Stimulated activated CD4-positive, alpha-beta T cell treated with anti-CD3 and anti-CD28 coated beads, Interleukin-12 subunit alpha, Interleukin-12 subunit beta, amount 100 ng/mL, for 24 hours (primary cell): ENCODE results near the gene PLIN5.
"Not testable (repeated sequence)": the region's sequence is repeated elsewhere in the genome, so short reads cannot be mapped to it uniquely, and the experiment has no call there.

ENCODE experiments used
- DNase-seq, 2 experiments: peaks; one replicate each; pipeline ENCODE4 v3.0.0-alpha.2; 2020; ENCODE audit warnings: low read depth in 2 of 2

PLIN5 gene

DNA sequence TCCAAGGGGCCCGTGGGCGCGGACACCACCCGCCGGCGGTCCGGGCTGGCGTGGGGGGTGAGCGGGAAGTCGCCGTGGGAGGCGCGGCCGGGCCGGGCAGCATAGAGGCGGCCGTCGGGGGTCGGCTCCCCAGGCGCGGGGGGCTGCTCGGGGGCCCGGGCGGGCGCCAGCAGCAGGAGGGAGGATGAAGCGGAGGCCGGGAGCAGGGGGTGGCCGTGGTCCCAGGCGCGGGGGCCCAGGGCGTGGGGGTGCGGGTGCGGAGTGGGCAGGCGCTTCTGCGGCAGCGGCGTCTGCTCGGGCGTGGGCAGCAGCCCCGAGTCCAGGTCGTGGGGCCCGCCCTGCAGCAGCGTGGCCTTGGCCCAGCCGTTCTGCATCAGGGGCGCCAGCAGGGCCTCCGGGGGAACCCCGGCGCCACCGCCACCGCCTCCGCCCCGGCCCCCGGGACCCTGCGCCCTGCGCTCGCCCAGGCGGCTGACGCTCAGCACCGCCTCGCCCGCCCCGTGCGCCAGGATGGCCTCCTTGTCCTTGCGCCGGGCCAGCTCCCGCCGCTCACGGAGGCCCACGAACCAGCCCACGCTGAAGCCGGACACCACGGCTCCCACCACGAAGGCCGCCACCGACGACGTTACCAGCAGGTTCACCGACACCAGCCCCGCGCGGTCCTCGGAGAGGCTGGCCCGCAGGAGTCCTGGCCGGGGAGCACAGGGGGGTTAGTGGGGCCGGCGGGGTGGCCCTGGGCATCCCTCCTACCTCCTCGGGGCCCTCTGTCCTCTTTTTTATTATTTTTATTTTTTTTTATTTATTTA is 9.0 kb upstream of the PLIN5 start:
- DNase-seq, result no peak

DNA sequence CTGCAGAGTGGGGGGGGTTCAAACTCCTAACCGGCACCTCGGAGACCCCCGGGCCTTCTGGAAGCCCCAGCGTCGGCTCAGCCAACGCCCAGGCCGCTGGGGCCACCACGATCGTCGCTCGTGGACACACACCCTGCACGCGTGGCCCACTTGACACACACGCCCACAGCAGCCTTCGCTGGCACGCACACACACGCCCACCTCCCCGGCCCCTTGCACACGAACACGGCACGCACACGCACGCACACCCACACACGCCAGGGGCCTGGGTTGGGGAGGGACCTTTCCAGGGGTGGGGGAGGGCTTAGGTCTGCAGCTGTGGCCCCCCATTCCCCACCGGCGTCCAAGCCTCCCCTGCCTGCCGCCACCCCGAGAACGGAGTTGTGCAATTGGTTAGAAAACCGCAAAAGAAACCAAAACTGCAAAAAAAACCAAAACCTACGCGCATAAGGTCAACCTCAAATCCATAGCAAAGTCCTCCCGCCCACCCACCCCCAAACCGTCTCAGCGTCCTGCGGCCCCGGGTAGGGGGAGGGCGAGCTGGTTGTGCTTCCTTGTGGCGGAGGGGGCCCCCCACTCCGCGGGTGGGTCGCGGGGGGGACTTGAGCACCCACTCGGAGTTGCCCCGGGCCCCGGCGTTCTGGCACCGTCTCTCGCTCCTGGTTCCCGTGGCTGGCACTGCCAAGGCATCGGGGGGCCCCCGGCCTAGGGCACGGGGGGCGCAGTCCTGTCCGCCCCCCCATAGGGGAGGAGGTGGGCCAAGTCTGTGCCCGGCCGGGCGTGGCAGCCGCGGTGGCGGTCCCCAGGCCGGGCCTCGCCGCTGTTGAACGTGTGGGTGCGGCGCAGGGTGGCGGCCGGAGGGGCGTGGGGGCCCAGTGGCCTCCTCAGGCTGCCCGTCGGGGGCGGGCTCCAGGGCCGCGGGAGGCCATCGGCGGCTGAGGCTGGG is 8.1 kb upstream of the PLIN5 start:
- no peak for DNase-seq

DNA sequence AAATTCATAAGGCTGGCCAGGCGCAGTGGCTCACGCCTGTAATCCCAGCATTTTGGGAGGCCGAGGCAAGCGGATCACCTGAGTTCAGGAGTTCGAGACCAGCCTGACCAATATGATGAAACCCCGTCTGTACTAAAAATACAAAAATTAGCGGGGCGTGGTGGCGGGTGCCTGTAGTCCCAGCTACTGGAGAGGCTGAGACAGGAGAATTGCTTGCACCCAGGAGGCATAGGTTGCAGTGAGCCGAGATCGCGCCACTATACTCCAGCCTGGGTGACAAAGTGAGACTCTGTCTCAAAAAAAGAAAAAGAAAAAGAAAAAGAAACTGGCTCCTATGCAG is 6.8 kb upstream of the PLIN5 start:
- DNase-seq, result not testable (repeated sequence)

DNA sequence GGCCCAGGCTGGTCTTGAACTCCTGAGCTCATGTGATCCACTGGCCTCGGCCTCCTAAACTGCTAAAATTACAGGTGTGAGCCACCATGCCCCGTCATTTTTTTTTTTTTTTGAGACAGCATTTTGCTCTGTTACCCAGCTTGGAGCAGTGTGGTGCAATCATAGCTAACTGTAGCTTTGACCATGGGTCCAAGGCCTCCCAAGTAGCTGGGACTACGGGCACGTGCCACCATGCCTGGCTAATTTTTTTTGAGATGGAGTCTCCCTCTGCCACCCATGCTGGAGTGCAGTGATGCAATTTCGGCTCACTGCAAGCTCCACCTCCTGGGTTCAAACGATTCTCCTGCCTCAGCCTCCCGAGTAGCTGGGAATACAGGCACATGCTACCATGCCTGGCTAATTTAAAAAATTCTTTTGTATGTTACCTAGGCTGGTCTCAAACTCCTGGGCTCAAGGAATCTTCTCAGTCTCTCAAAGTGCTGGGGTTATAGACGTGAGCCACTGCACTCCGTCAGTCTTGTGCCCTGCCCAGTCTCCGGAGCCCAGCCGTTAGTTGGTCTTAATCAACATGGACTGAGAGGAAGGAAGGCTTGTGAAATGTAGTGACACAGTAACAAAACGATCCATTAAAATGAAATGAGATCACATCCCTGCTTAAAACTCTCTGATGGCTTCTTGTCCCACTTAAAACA is 6.2 kb upstream of the PLIN5 start:
- no peak for DNase-seq

DNA sequence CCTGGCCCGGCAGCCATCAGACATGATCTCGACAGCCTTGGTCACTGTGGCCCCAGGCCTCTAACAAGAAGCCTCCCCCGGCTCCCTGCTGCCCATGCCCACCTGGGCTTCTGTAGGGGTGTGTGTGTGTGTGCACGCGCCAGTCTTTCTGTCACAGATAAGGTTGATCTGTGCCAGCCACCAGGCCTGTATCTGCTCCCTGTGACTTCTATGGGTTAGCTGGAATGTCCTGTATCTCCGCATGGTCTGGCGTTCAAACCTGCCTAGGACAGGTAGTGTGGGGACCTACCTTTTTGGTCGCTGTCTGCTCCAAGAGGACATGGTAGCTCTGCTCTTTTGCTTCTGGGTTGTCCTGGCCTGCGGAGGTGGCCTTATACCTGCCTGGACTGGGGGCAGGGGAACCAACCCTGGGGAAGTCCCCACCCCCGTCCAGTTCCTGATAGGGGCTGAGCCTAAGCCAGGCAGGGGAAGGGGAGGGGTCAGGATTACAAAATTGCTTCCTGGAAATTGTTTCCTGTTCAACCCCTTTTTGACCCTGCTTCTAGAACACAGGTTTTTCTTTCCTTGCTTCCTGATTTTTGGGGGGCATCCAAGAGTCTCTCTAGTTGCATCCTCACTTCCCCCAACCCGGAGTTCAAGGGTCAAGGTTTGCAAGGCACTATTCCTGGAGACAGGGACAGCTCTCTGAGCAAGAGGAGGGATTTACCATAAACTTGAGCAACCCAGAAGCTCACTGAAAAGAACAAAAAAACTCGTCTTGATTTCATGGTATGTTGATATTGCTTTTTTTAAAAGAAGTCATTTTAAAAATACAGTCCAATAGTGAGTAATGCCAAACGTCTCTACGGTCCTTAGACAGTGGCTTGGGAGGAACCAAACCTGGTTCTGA is 4.9 kb upstream of the PLIN5 start, which contains the start of gene LRG1:
Gene LRG1 (minus strand): TSS at position 344 of the 889 bp plus-strand sequence. CDS start 23 bp downstream, at position 321.
- DNase-seq, result no peak

DNA sequence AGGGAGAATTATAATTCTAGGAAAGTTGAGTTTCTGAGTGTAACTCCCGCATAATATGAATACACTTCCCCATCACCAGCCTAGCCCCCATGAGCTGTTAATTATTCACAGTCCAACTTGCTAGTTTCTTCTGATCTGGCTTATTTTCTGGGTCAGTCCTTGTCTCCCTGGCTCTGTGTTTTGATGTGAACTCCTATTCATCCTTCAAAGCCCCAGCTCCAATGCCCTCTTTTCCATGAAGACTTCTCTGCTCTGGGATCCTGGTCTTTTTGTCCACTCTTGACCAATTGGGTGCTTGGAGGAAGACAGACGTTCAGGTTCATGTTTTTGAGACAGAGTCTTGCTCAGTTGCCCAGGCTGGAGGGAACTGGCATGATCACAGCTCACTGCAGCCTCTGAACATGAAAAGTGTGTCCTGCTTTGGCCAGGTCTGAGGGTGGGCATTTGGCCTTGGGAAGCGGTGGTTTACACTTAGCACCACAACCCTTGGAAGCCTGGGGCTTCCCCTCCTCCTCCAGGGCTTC is 4.2 kb upstream of the PLIN5 start:
- no peak for DNase-seq

DNA sequence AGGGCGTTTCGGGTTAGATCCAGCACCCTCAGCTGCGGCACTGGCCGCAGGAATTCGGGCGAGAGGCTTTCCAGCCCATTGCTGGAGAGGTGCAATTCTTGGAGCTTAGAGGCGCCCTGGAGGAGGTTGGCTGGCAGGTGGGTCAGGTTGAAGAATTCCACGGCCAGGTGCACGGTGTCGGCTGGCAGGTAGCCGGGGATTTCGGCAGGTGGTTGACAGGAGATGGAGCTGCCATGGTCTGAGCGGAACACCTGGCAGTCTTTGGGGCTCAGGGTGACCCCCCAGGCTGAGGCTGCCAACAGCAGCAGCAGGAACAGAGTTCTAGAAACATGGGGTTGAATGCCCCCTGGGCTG is 3.6 kb upstream of the PLIN5 start:
- DNase-seq, result no peak

DNA sequence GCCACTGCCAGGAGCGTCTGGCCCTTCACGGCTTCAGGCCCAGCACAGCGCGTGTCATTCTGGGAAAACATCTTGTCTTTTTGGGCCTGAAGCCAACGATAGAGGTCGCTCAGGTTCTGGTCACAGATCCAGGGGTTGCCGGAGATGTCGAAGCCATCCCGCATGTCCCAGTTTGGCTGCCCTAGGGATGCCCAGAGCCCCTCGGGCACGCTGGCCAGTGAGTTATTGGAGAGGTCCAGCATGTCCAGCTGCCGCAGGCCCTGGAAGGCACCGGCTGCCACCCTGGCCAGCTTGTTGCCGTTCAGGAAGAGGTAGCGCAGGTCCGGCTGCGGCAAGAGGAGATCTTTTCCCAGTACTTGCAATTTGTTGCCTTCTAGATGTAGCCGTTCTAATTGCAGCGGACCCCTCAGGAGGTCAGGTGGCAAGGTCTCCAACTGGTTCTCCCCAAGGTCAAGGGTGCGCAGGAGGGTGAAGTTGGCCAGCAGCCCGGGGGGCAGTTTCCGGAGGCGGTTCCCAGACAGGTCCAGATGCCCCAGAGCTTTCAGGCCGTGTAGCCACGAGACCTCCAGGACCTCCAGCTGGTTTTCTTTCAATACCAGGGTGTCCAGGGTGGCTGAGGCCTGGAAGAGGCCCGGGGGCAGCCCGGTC is 3.1 kb upstream of the PLIN5 start:
- no peak for DNase-seq

DNA sequence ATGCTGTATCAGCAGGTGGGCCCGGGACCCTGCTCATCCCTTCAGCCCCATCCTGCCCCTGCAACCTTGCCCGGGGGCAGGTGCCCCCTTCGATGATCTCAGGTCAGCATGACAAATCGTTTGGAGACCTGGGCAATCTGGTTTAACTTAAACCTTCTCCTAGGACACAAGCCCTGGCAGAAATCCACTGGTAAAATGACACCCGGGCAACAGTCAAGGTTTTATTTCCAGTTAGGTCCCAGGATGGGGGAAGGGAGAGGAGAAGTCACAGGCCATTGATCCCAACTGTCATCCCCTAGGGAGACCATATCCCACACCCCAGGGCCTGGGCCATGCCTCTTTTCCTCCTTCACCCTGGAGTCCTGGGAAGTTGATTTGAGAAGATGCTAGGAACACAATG is 1.8 kb upstream of the PLIN5 start:
- no peak for DNase-seq

DNA sequence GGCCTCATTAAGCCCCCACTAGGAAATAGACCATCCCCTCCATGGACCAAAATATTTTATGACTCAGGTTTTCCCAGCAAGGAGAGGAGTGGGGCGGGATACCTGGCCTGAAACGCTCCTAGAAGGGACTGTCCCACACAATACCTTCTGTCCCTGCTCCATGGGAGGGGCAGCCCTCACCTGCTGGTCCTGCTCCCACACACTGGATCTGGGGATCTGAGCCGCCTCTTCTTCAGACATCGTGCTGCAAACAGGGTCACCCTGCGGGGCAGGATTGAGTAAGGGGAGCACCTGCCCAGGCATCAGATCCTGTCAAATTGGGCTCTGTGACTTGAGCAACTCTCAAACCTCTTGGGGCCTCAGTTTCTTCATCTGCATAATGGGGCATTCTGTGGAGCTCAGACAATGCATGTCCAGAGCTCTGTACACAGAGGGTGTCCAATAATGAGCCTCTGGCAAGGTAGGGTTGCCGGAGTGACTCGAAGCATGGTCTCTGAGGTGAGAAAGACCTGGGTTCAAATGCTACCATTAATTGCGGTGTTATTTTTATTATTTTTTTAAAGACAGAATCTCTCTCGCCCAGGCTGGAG is 1.1 kb downstream of the PLIN5 start:
- DNase-seq, result no peak

DNA sequence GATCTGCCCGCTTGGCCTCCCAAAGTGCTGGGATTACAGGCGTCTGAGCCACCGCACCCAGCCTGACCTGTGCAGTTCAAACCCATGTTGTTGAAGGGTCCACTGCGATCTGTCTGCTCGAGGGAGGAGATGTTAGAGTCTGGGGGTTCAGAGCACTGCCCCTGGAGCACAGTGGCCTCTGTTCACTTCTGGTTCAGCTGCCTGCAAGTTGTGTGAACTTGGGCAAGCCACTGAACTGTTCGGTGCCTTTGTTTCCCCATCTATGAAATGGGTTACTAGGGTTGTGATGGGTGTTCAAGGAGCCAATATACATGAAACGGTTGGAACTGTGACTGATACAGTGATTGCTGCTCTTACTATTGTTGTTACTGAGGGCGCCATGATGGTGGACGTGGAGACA is 1.7 kb downstream of the PLIN5 start:
- no peak for DNase-seq

DNA sequence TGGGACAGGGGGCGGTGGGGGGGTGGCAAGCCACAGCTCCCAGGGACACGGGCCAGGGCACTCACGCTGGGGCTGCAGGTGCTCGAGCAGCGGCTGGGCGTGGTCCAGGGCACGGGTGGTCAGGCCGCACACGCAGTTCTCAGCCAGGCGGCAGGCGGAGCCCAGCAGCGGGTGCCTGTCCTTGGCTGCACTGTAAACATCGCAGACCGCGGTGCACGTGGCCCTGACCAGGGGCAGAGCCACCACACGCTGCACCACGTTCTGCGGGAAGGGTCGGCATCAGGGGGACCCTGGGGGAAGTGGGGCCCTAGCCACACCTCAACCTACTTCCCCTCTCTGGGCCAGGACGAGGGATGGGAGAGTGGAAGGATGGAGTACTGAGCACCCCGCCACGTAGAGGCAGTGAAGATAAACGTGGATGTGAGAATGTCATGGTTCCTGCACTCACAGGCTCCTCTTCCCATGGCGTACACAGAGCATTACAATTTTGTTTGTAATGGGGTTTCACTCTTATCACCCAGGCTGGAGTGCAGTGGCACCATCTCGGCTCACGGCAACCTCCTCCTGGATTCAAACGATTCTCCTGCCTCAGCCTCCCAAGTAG is 3.4 kb downstream of the PLIN5 start:
- DNase-seq, result no peak

DNA sequence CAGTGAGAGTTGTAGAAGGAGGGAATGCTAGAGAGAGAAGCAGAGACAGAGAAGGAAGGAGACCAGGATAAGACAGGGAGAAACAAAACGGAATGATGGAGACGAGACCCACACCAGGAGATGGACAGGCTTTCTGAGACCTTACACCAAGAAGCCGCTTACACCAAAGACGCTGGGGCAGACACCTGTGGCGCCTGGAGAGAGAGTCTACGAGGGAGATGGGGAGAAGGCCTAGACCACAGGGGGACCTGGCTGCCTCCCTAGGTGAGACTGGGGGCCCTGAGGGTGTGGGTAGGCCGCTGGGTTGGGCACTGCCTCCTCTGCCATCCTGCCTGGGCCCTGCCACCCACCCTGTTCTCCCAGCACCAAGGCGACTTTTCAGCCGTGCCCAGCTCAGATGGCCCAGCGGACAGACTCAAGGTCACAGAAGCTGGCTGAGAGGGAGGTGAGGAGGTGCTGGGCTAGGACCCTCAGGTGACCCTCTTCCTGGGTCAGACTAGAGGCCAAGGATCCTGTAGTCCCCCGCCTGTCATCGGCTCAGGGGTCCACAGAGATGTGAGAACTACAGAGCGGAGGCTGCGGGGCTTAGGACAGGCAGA is 5.0 kb downstream of the PLIN5 start:
- DNase-seq, result no peak

DNA sequence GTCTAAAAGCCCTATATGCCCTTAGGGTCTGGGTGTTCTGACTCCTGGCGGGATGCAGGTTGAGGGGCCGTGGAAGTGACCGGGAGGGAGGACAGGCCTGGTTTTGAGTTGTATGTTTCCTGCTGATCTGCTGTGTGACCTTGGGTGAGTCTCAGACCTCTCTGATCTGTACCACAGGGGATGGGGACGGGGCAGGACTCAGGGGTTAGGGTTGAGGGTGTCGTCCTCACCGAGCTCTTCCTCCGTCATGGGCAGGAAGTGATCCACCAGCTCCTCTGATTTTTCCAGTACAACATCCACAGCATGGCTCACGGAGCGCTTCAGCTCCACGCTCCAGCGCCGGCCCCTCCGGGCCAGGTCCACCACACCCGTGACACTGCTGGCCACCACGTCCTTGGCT is 6.2 kb downstream of the PLIN5 start:
- DNase-seq, result no peak

DNA sequence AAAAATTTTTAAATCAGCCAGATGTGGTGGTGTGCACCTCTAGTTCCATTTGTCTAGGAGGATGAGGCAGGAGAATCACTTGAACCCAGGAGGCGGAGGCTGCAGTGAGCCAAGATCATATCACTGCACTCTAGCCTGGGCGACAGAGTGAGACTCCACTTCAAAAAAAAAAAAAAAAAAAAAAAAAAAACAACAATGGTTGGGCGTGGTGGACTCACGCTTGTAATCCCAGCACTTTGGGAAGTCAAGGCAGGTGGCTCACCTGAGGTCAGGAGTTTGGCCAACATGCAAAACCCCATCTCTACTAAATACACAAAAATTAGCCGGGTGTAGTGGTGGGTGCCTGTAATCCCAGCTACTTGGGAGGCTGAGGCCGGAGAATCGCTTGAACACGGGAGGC is 7.6 kb downstream of the PLIN5 start:
- not testable (repeated sequence) for DNase-seq

DNA sequence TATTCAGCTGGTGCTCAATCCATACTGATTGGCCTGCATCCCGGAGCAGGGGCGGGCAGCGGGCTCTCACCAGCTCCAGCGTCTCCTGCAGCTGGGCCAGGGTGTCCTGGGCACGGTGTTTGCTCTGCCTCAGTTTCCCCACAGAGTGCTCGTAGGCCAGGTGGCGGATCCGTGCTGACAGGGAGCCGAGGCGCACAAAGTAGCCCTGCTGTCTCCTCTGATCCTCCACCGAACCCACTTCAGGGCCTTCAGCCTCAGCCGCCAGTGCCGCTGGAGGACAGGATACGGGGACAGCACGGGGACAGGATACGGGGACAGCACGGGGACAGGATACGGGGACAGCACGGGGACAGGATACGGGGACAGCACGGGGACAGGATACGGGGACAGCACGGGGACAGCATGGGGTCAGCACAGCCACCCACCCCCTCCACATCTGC is 9.4 kb downstream of the PLIN5 start:
- no peak for DNase-seq

DNA sequence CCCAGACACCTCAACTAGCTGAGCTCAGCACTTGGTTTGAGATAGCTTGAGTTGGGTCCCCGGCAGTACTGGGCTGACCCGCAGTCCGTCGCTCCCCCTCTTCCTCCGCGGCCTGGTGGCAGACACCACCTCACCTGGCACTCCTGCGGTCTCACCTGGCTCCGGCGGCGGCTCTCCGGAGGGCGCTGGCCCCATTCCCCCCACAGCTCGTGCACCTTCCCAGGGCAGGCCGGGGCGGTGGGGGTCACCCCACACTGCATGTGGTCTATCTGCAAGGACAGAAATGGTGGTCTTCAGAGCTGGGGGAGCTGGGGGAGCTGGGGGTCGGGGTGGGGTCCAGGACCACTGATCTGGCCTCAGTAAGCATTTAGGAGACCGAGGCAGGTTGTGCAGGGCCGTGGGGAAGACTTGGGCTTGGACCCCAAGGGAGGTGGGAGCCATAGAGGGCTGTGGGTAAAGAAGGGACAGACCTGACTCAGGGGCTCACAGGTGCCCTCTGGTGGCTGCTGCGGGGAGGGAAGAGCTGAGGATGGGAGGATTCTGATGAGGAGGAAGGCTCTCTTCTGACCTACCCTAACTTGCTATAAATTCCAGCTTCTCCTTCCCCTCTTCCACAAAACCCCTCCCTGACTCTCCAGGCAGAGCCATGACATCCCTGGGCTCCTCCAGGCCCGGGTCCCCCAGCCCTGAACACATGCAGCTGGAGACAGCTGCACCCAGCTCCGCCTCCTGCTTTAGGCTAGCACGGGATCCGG is 10.0 kb downstream of the PLIN5 start:
- DNase-seq, result peak; percentile 41 to 67

DNA sequence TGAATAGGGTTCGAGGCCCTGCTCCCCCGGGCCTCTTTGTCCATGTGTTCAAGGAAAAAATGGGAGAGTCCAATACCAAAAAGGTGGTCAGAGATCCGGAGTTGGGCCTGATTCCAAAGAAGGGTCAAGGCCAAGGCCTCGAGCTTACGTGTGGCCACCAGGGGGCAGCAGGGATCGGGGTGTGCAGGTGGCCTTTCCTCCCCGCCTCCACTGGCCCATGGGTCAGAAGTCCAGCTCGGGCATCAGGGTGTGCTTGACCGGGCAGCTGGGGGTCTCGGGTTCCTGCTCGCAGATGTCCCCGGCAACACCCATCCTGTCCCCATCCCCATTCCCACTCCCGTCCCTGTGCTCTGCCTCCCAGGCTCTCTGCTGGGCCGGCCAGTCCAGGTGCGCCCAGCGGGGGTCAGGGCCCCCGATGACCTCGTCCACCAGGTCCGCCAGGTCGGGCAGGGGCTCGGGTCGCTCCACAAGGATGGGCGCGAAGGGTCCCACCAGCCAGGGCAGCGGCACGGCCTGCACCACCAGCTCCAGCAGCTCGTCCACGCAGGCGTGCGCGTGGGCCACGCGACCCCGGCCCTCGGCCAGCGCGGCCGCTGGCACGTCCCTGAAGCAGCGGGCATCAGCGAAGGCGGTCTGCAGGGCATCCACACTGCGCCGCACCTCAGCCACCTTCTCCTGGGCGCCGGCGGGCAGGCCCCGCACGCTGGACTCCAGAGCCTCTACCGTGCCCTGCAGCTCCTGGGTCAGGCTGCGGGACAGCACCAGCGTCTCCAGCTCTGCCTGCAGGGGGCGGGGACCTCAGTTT is 11.5 kb downstream of the PLIN5 start:
- no peak for DNase-seq
